ENCODE results near the gene DPH6.

DPH6 gene

DNA sequence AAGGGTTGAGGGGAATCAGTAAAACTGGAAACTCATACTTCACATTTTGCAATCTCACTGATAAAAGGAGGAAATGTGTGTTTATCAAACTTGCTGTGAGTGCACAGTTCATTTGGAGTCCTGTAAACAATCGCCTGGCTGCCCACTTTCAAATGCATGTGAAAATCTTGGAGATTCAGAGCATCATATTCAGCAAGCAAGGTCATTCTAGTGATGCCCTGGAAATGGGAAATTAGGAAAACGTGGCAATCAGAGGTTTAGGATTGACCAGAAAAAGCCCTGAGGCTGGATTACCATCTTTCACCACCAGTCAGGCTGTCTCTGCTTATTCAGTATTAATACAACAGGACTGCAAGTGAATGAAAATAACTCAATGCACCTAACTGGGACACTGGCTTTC, 23.9 kb downstream of the DPH6 start:
- no peaks in the 10 kb centered on the region for H3K36me3 ChIP-seq (ENCODE audit: control insufficient read depth, insufficient read depth, low read length)
- no peaks in the 10 kb centered on the region for H3K9me3 ChIP-seq (ENCODE audit: control insufficient read depth, low read length)
- no peak overlapping the region for H3K9ac ChIP-seq
- H2AFZ ChIP-seq, result no peak overlapping the region
- no peaks in the 10 kb centered on the region for H3K27me3 ChIP-seq (ENCODE audit: control insufficient read depth, insufficient read depth, low read length)
- no peak overlapping the region for H3K27ac ChIP-seq
- no peaks in the 10 kb centered on the region for H3K79me2 ChIP-seq
- no peaks in the 10 kb centered on the region for H3K4me1 ChIP-seq
- no peak overlapping the region for H3K4me2 ChIP-seq (ENCODE audit: low read length)
- H3K4me3 ChIP-seq (ENCODE audit: low read depth, low read length), result no peak overlapping the region
- TF ChIP-seq, protein P1, sequence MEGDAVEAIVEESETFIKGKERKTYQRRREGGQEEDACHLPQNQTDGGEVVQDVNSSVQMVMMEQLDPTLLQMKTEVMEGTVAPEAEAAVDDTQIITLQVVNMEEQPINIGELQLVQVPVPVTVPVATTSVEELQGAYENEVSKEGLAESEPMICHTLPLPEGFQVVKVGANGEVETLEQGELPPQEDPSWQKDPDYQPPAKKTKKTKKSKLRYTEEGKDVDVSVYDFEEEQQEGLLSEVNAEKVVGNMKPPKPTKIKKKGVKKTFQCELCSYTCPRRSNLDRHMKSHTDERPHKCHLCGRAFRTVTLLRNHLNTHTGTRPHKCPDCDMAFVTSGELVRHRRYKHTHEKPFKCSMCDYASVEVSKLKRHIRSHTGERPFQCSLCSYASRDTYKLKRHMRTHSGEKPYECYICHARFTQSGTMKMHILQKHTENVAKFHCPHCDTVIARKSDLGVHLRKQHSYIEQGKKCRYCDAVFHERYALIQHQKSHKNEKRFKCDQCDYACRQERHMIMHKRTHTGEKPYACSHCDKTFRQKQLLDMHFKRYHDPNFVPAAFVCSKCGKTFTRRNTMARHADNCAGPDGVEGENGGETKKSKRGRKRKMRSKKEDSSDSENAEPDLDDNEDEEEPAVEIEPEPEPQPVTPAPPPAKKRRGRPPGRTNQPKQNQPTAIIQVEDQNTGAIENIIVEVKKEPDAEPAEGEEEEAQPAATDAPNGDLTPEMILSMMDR (IDR thresholded peaks at IDR 0.05), result no peak

DNA sequence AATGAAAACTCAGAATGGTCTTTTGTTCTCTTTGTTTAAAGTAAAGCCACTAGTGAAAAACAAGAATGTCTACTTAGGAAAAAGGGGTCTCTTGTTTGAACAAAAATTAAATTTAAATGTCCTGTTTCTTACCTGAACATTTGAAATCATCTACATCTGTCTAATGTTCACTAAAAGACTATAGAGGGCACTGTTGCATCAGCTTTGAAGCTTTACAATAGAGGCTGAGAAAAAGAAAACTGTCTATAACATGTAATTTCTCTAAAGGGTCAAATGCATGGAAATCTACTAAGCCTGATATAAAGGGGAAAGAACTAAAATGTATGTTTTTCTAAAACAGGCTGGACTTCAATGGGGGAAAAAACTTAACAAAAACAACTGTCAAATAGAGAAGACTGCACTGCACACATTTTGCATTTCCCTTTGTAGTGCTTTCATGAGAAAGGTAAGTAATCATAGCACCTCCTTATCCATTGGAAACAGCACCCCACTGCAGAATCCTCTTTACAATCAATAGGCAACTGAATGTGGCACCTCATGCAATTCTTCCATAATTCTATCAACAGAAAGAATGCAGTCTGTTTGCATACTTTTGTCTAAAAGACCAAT, 26.3 kb downstream of the DPH6 start:
- Histone ChIP-seq H3K4me1 (no peaks in the 10 kb centered on the region), H3K27ac (no peak overlapping the region), H2AFZ (no peak overlapping the region), H3K9me3 (ENCODE audit: control insufficient read depth, low read length) (no peaks in the 10 kb centered on the region), H3K4me2 (ENCODE audit: low read length) (no peak overlapping the region), H3K4me3 (ENCODE audit: low read depth, low read length) (no peak overlapping the region), H3K27me3 (ENCODE audit: control insufficient read depth, insufficient read depth, low read length) (no peaks in the 10 kb centered on the region), H3K79me2 (no peaks in the 10 kb centered on the region), H3K9ac (no peak overlapping the region), H3K36me3 (ENCODE audit: control insufficient read depth, insufficient read depth, low read length) (no peaks in the 10 kb centered on the region)
- TF ChIP-seq, protein P1 (IDR thresholded peaks at IDR 0.05), result peak; percentile 56

DNA sequence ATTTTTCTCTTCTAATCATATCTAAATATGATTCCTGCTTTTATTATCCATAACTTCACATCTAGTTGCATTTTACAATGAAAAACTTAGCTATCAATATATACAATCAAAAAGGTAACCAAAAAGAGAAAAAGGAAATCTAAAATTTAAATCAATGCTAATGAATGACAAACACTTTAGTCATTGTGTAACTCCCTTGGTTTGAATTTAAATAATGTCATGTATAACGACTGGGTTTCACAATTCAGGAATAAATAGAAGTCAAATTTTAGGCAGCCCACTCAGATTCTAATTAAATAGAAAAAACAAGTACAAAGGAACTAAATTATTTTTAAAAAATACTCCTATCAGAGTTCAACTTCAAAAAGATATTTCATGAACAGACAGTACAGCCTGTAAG, 26.9 kb downstream of the DPH6 start:
- Histone ChIP-seq H3K9ac (no peak overlapping the region), H3K9me3 (ENCODE audit: control insufficient read depth, low read length) (no peaks in the 10 kb centered on the region), H3K36me3 (ENCODE audit: control insufficient read depth, insufficient read depth, low read length) (no peaks in the 10 kb centered on the region), H3K27me3 (ENCODE audit: control insufficient read depth, insufficient read depth, low read length) (no peaks in the 10 kb centered on the region), H3K27ac (no peak overlapping the region), H3K4me3 (ENCODE audit: low read depth, low read length) (no peak overlapping the region), H3K79me2 (no peaks in the 10 kb centered on the region), H2AFZ (no peak overlapping the region), H3K4me2 (ENCODE audit: low read length) (no peak overlapping the region), H3K4me1 (no peaks in the 10 kb centered on the region)
- TF ChIP-seq, protein P1 (IDR thresholded peaks at IDR 0.05), result no peak

DNA sequence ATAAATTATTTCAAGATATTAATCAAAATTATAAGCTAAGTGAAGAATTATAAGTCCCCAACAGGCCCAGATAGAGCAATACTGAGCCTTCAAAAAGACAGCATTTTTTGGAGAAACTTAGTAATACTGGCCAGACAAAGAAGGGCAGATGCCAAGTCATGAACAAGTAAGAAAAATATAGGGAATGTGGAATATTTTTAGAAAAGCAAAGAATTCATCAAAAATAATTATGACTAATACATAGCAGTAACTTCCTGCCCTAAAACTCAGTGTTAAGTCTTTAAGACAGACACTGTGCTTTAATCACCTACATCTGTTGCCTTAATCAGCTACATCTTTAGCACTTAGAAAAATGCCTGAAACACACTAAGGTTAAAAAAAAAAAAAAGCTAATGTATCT, 31.2 kb downstream of the DPH6 start:
- H3K27me3 ChIP-seq (ENCODE audit: control insufficient read depth, insufficient read depth, low read length), result no peaks in the 10 kb centered on the region
- TF ChIP-seq, protein P1 (IDR thresholded peaks at IDR 0.05), result no peak
- no peak overlapping the region for H3K9ac ChIP-seq
- no peaks in the 10 kb centered on the region for H3K9me3 ChIP-seq (ENCODE audit: control insufficient read depth, low read length)
- H3K4me2 ChIP-seq (ENCODE audit: low read length), result no peak overlapping the region
- no peaks in the 10 kb centered on the region for H3K79me2 ChIP-seq
- no peaks in the 10 kb centered on the region for H3K4me1 ChIP-seq
- no peak overlapping the region for H2AFZ ChIP-seq
- H3K27ac ChIP-seq, result no peak overlapping the region
- H3K4me3 ChIP-seq (ENCODE audit: low read depth, low read length), result no peak overlapping the region
- H3K36me3 ChIP-seq (ENCODE audit: control insufficient read depth, insufficient read depth, low read length), result no peaks in the 10 kb centered on the region

DNA sequence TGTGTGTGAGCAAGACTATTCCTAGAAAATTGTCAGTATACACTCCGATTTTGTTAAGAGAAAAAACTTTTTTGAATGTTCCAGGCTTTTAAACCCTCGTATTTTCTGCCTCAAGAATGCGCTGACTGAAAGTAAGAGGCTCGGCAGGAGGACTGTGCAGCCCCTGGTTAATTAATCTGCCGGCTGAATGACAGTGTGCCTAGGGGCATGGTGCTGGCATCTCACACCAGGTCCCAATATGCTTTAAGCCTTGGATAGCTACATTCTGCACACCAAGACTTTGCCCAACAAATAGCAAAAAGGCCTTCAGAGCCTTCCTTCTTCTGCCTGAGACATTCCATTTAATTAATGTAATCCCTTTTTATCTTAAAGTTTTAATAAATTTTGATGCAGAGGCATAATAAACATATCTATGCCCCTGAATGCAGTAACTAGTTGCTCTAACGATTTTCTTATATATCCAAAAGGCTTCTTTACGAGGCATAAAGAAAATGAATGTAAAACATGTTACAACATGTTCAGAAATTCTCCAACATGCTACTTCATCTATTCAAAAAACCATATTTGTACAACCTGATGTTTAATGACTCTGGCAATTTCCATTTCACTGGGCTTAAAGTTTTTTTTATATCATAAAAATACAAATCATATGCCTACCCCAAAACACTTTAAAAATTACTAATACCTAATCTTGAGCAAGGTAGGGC, 37.9 kb downstream of the DPH6 start:
- H3K4me2 ChIP-seq (ENCODE audit: low read length), result no peak overlapping the region
- H2AFZ ChIP-seq, result peak overlapping the region; percentile 56
- no peaks in the 10 kb centered on the region for H3K36me3 ChIP-seq (ENCODE audit: control insufficient read depth, insufficient read depth, low read length)
- no peak overlapping the region for H3K4me3 ChIP-seq (ENCODE audit: low read depth, low read length)
- H3K9ac ChIP-seq, result no peak overlapping the region
- TF ChIP-seq, protein P1 (IDR thresholded peaks at IDR 0.05), result no peak
- H3K27ac ChIP-seq, result peak overlapping the region; percentile 55
- H3K79me2 ChIP-seq, result no peaks in the 10 kb centered on the region
- peaks cover 6% of the 10 kb centered on the region for H3K4me1 ChIP-seq
- no peaks in the 10 kb centered on the region for H3K27me3 ChIP-seq (ENCODE audit: control insufficient read depth, insufficient read depth, low read length)
- no peaks in the 10 kb centered on the region for H3K9me3 ChIP-seq (ENCODE audit: control insufficient read depth, low read length)
